ENCODE results near the gene GRK2.

The GRK2 gene

GRCh38 chr11:67261946-67262681 lies 4.2 kb upstream of the GRK2 start:
- DNase-seq (ENCODE audit: insufficient read length, low spot score) (no peak), FAIRE-seq (no peak)
- TF ChIP-seq POLR2A (IDR thresholded peaks at IDR 0.05; ENCODE audit: low read depth, low read length): no peak

DNA sequence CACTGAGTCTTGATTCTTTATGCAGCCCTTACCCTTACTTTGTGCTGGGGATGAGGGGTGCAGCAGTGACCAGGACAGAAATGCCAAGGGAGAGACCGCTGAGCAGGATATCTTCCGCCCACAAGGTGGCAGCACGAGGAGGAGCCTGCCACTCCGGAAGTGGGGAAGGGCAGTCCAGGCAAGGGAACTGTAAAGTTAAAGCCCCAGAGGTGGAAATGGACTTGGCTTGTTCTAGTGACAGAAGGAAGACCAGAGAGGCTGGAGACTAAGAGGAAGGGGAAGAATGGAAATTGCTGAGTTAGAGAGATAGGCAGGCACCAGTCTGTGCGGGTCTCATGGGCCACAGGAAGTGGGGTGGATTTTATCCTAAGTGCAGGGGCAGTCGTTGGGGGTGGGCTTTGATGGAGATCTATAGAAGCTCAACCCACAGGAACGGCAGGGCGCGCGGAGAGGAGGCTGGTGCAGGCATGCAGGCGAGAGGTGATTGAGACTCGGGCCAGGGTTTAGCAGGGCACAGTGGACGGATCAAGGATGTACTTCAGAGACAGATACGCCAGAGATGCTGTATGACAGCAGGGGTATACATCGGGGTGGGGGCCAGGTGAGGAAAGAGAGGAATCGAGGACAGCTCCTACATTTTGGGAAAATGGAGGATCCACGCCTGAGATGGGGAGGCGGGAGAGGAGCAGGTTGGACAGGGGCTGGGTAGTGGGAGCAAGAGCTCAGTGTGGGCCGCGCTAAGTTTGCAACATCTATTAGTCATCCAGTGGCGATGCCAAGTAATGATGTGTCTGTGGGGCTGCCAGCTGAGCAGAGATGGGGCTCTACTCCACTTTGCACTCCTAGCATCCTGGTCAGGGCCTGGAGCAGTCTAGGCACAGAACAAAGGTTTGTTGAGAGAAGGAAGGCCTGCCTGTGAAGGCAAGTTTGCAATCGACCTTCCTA lies 3.3 kb upstream of the GRK2 start:
- FAIRE-seq (no peak), DNase-seq (ENCODE audit: insufficient read length, low spot score) (peak; percentile 99)
- no peak for TF ChIP-seq POLR2A (IDR thresholded peaks at IDR 0.05; ENCODE audit: low read depth, low read length)

- no peak for DNase-seq (ENCODE audit: insufficient read length, low spot score)
- no peak for FAIRE-seq
- no peak for TF ChIP-seq POLR2A (IDR thresholded peaks at IDR 0.05; ENCODE audit: low read depth, low read length)
Observed at GRCh38 chr11:67264260-67264659, 2.0 kb upstream of the GRK2 start.

- FAIRE-seq (no peak), DNase-seq (ENCODE audit: insufficient read length, low spot score) (no peak)
- TF ChIP-seq POLR2A (IDR thresholded peaks at IDR 0.05; ENCODE audit: low read depth, low read length): no peak
Observed at GRCh38 chr11:67264877-67265632, 1.2 kb upstream of the GRK2 start.

- peak; percentile 88 for DNase-seq (ENCODE audit: insufficient read length, low spot score)
- TF ChIP-seq POLR2A (IDR thresholded peaks at IDR 0.05; ENCODE audit: low read depth, low read length): no peak
- FAIRE-seq: no peak
Observed at GRCh38 chr11:67265633-67266448, 432 bp upstream of the GRK2 start.

- no peak for FAIRE-seq
- TF ChIP-seq POLR2A (IDR thresholded peaks at IDR 0.05; ENCODE audit: low read depth, low read length): no peak
- no peak for DNase-seq (ENCODE audit: insufficient read length, low spot score)
Observed at GRCh38 chr11:67267188-67268080, 1.2 kb downstream of the GRK2 start.

GRCh38 chr11:67268081-67268961 lies 2.0 kb downstream of the GRK2 start:
- FAIRE-seq (no peak), DNase-seq (ENCODE audit: insufficient read length, low spot score) (no peak)
- no peak for TF ChIP-seq POLR2A (IDR thresholded peaks at IDR 0.05; ENCODE audit: low read depth, low read length)

DNA sequence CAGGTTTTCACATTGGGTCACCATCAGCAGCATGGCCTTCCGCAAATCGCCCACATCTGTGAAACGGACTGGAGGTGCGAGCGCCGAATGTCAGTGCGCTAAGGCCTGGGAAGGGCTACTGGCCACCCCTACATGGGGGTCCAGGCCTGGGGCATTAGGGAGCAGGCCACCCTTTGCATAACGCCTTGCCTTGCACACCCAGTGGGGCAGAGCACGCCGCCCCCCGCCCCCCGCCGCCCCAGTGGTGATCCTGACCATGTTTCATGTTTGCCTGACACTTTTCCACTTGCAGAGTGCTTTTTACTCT lies 2.6 kb downstream of the GRK2 start:
- no peak for TF ChIP-seq POLR2A (IDR thresholded peaks at IDR 0.05; ENCODE audit: low read depth, low read length)
- FAIRE-seq (no peak), DNase-seq (ENCODE audit: insufficient read length, low spot score) (no peak)

DNA sequence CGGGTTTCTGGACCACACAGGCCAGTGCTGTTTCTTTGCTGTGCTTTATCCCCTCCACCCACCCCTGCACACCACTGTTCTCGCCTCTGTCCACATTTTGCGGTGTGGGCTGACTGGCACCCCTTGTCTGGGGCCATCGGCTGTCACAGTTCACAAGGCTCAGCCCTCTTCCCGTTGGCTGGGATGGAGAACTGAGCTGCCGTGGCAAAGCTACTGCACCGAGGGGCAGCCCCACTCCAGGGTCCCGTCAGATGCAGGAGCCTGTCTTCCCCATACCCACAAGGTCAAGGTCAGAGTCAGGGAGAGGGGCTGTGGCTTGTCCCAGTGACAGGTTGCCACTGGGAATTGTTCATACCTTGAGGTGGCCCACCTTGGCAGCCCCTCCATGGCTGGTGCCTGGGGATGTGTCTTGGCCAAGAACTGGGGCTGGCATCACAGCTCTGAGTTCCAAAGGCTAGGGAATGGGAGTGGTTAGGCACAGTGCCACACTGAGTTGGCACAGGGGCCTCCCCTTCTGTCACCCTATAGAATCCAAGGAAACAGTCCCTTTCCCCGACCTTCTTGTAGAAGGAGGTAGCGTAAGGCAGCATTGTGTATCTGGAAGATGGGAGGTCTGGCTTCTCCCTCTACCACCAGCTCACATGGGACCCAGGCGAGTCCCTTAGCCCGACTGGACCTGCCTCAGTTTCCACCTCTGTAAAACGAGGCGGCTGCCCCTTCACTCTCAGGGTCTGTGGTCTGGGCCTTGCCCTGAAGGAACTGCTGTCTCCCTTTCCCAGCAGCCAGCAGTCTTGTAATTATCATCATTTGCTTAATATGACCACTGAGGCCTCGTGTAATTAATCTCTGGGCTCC lies 3.4 kb downstream of the GRK2 start:
- no peak for DNase-seq (ENCODE audit: insufficient read length, low spot score)
- no peak for FAIRE-seq
- TF ChIP-seq POLR2A (IDR thresholded peaks at IDR 0.05; ENCODE audit: low read depth, low read length): no peak

- FAIRE-seq (no peak), DNase-seq (ENCODE audit: insufficient read length, low spot score) (no peak)
- TF ChIP-seq POLR2A (IDR thresholded peaks at IDR 0.05; ENCODE audit: low read depth, low read length): no peak
Observed at GRCh38 chr11:67270256-67271204, 4.3 kb downstream of the GRK2 start.
